Rectal smooth muscle tissue (tissue), 1 donor: Measurements from ENCODE around the gene P3H2.
"Not testable (repeated sequence)": the region's sequence is repeated elsewhere in the genome, so short reads cannot be mapped to it uniquely, and the experiment has no call there.

Experiments used
- H3K27ac ChIP-seq: one replicate; pipeline ENCODE4 v1.7.0; 2013; ENCODE audit warnings: low read depth, low read length, inconsistent platforms
- H3K27me3 ChIP-seq: one replicate; pipeline ENCODE4 v1.7.0; 2013; ENCODE audit warnings: low read length; ENCODE audit not compliant: control insufficient read depth, insufficient read depth
- H3K36me3 ChIP-seq: one replicate; pipeline ENCODE4 v1.7.0; 2013; ENCODE audit warnings: low read length; ENCODE audit not compliant: control insufficient read depth, insufficient read depth
- H3K4me1 ChIP-seq: one replicate; pipeline ENCODE4 v1.7.0; 2013; ENCODE audit warnings: low read length; ENCODE audit not compliant: control insufficient read depth, insufficient read depth
- H3K4me3 ChIP-seq: one replicate; pipeline ENCODE4 v1.7.0; 2013; ENCODE audit warnings: low read length
- H3K9ac ChIP-seq: one replicate; pipeline ENCODE4 v1.7.0; 2013; ENCODE audit warnings: low read length

Gene P3H2

GRCh38 chr3:190076601-190077394, 43.9 kb downstream of the P3H2 start:
- H3K27ac ChIP-seq = peak overlapping the region; percentile 81
- H3K4me3 ChIP-seq = no peak overlapping the region
- H3K27me3 ChIP-seq = no peaks in the 10 kb centered on the region
- no peaks in the 10 kb centered on the region for H3K36me3 ChIP-seq
- no peak overlapping the region for H3K9ac ChIP-seq
- H3K4me1 ChIP-seq = peaks cover 18% of the 10 kb centered on the region

DNA sequence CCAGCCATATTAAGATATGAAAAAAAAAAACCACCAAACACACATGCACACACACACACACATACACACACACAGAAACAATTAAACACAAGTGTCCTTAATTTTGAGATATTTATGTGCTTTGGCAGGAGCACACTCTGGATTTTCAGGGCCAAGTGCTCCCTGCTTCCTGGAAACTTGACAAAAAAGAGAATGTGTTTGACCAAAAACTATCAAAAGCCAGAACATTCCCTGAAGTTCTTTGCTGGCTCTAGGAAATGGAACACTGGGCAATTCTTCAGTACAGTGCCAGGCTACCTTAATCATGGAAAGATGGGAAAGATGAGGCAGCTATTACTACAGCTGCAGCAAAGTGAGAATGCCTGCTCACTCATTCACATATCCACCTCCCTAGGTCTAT, 44.6 kb downstream of the P3H2 start:
- no peak overlapping the region for H3K9ac ChIP-seq
- no peaks in the 10 kb centered on the region for H3K27me3 ChIP-seq
- H3K36me3 ChIP-seq = no peaks in the 10 kb centered on the region
- peaks cover 18% of the 10 kb centered on the region for H3K4me1 ChIP-seq
- H3K4me3 ChIP-seq = no peak overlapping the region
- H3K27ac ChIP-seq = peak overlapping the region; percentile 81

DNA sequence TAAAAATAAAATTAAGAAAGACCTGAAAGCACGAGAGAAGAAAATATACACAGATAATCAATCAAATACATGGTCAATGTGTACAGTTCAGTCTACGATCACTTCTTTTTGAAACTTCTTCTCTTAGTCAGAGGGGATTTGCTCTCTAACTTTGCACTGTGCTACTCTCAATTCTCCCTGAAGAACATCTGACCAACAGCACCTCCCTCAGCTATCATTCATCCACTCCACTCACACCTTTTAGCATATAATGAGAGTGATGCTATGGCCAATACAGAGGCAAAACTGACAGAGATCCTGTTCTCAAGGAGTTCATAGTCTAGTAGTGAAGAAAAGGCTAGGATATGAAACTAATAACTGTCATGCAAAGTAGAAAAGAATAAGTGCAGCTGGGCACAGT, 45.9 kb downstream of the P3H2 start:
- Histone ChIP-seq H3K4me3 (no peak overlapping the region), H3K36me3 (no peaks in the 10 kb centered on the region), H3K27ac (no peak overlapping the region), H3K27me3 (no peaks in the 10 kb centered on the region), H3K9ac (no peak overlapping the region), H3K4me1 (peaks cover 21% of the 10 kb centered on the region)

- Histone ChIP-seq H3K27me3 (no peaks in the 10 kb centered on the region), H3K4me3 (no peak overlapping the region), H3K27ac (no peak overlapping the region), H3K4me1 (peaks cover 21% of the 10 kb centered on the region), H3K36me3 (no peaks in the 10 kb centered on the region), H3K9ac (no peak overlapping the region)
Measured at GRCh38 chr3:190073264-190074008, 47.3 kb downstream of the P3H2 start.

DNA sequence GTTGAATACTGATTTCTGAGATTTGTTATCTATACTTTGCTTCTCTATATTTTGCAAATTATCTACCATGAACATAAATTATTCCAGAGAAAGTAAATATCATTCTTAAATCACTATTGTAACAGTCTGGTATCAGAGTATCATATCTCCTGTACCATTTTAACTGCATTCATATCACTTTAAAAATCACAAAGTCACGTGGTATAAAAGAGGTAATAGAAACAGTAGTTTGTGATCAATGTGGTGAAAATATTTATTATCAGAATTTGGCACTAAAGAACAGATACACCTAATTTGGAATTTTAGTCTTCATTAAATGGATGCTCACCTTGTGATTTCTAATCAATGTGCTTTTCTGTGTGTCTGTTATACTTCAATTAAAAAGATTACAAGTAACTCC, 47.8 kb downstream of the P3H2 start:
- H3K9ac ChIP-seq = no peak overlapping the region
- no peak overlapping the region for H3K4me3 ChIP-seq
- H3K27me3 ChIP-seq = no peaks in the 10 kb centered on the region
- no peak overlapping the region for H3K27ac ChIP-seq
- no peaks in the 10 kb centered on the region for H3K36me3 ChIP-seq
- H3K4me1 ChIP-seq = peaks cover 21% of the 10 kb centered on the region

DNA sequence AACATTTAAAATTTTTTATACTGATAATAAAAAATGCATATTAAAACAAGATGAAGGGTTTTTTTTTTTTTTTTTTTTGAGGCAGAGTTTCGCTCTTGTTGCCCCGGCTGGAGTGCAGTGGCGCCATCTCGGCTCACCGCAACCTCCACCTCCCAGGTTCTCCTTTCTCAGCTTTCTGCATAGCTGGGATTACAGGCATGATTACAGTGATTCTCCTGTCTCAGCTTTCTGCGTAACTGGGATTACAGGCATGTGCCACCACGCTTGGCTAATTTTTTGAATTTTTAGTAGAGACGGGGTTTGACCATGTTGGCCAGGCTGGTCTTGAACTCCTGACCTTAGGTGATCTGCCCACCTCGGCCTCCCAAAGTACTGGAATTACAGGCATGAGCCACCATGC, 48.8 kb downstream of the P3H2 start:
- not testable (repeated sequence) for H3K36me3 ChIP-seq, H3K27me3 ChIP-seq, H3K27ac ChIP-seq, H3K4me3 ChIP-seq, H3K9ac ChIP-seq
- H3K4me1 ChIP-seq = peaks cover 12% of the 10 kb centered on the region

GRCh38 chr3:190070622-190071347, 49.9 kb downstream of the P3H2 start:
- Histone ChIP-seq H3K27me3 (no peaks in the 10 kb centered on the region), H3K4me1 (peaks cover 3% of the 10 kb centered on the region), H3K9ac (no peak overlapping the region), H3K4me3 (no peak overlapping the region), H3K27ac (no peak overlapping the region), H3K36me3 (no peaks in the 10 kb centered on the region)

- H3K4me1 ChIP-seq = no peaks in the 10 kb centered on the region
- no peaks in the 10 kb centered on the region for H3K36me3 ChIP-seq
- no peak overlapping the region for H3K9ac ChIP-seq
- no peak overlapping the region for H3K27ac ChIP-seq
- H3K4me3 ChIP-seq = no peak overlapping the region
- H3K27me3 ChIP-seq = no peaks in the 10 kb centered on the region
Measured at GRCh38 chr3:190065204-190065603, 55.5 kb downstream of the P3H2 start.

- Histone ChIP-seq H3K27ac (no peak overlapping the region), H3K4me3 (no peak overlapping the region), H3K4me1 (no peaks in the 10 kb centered on the region), H3K9ac (no peak overlapping the region), H3K36me3 (no peaks in the 10 kb centered on the region), H3K27me3 (no peaks in the 10 kb centered on the region)
Measured at GRCh38 chr3:190064659-190065058, 56.0 kb downstream of the P3H2 start.

DNA sequence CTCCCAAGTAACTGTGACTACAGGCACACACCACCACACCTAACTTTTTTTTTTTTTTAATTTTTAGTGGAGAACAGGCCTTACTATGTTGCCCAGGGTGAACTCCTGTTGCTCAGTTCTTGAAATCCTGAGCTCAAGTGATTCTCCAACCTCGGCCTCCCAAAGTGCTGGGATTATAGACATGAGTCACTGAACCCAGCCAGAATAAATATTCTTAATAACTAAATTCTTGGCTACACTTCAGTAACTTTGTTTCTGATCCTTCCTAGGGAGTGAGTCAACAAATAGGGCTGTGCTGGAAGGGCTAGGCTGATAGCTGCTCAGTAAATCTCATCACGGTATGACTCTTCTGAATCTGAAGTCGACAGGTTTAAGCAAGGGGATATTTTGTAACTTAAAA, 56.6 kb downstream of the P3H2 start:
- no peak overlapping the region for H3K4me3 ChIP-seq
- H3K27ac ChIP-seq = no peak overlapping the region
- H3K9ac ChIP-seq = no peak overlapping the region
- H3K4me1 ChIP-seq = peaks cover 2% of the 10 kb centered on the region
- H3K36me3 ChIP-seq = no peaks in the 10 kb centered on the region
- H3K27me3 ChIP-seq = no peaks in the 10 kb centered on the region

DNA sequence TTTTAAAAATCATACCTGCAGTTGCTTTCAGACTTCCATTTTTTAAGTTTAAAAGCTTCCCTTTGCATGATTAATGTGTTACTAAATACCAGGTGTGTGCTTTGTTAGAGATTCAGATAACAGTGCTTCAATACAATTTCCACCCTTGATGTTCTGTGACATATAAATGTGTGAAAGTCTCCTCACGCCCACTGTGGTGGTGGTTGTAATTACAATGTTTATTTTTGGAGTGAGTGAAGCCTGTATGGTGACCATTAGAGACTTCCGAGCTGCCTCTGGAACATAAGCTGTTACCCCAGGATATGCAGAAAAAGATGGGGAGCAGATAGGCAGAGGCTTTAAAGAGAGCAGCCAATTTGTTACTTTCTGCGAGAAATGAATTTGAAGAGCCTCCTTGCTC, 57.2 kb downstream of the P3H2 start:
- peaks cover 6% of the 10 kb centered on the region for H3K4me1 ChIP-seq
- no peak overlapping the region for H3K27ac ChIP-seq
- no peak overlapping the region for H3K9ac ChIP-seq
- H3K4me3 ChIP-seq = no peak overlapping the region
- H3K27me3 ChIP-seq = no peaks in the 10 kb centered on the region
- no peaks in the 10 kb centered on the region for H3K36me3 ChIP-seq

DNA sequence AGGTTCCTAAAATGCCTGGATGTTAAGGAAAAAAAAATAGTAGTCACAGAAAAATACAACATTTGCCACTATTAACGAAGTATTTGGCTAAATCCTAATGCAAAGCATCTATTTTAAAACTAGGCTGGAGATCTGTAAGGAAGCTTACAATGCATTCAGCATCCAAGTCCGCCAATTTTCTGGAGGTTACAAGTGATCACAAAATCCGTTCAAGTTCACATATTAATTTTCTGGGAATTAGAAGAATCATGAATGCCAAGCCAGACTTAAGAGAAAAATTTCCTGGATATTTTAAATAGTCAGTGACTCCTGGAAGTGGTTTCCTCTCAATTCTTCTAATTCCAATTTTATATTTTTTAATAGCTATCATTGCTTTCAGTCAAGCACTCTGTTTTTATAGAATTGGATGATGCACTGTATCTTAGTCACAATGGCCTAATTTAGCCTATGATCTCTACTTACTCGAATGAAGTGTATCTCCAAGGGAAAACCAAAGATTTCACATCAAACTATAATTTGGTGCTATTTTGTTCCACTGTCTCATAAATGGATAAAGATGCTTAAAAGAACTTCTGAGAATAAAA, 60.4 kb downstream of the P3H2 start:
- Histone ChIP-seq H3K4me1 (peaks cover 11% of the 10 kb centered on the region), H3K36me3 (no peaks in the 10 kb centered on the region), H3K4me3 (no peak overlapping the region), H3K9ac (no peak overlapping the region), H3K27ac (no peak overlapping the region), H3K27me3 (no peaks in the 10 kb centered on the region)
